ENCODE results near the gene PRKCH. TPM values are rescaled to one million over a fixed set of nuclear protein-coding genes. Genes with fewer than 3 reads are reported as not detected.

The PRKCH gene
- total RNA-seq, 1 experiment from 2014 or later = 5.2 TPM

GRCh38 chr14:61593330-61593729 is 272.0 kb downstream of the PRKCH start:
- Histone ChIP-seq H4K91ac (ENCODE audit: insufficient read length, low read depth, low read length) (no peak overlapping the region), H3K14ac (ENCODE audit: insufficient read depth, low read length) (no peak overlapping the region), H3K27me3 (ENCODE audit: insufficient read depth, low read length) (no peaks in the 10 kb centered on the region), H3K4ac (ENCODE audit: low read depth, low read length) (no peak overlapping the region), H3K9me3 (ENCODE audit: control insufficient read depth, low read depth, low read length) (no peaks in the 10 kb centered on the region), H3K4me1 (ENCODE audit: insufficient read depth, low read length) (peaks cover 4% of the 10 kb centered on the region; the same call in 1 of the 2 replicates), H3K9ac (ENCODE audit: extremely low read depth, insufficient read length, low read length) (no peak overlapping the region), H3K4me2 (ENCODE audit: insufficient read depth, insufficient read length, low read length) (no peak overlapping the region), H2AK5ac (ENCODE audit: insufficient read length, low read length) (no peak overlapping the region), H2BK15ac (ENCODE audit: low read depth, low read length) (no peak overlapping the region), H4K20me1 (ENCODE audit: control insufficient read depth, insufficient read depth, insufficient read length) (no peaks in the 10 kb centered on the region), H4K8ac (replicated peaks; ENCODE audit: insufficient read length, low read depth, low read length) (no peak overlapping the region), H3K79me1 (ENCODE audit: insufficient read depth, low read depth, low read length, poor library complexity, severe bottlenecking) (no peaks in the 10 kb centered on the region), H3K56ac (ENCODE audit: insufficient read length, low read depth, low read length) (no peak overlapping the region), H2AFZ (ENCODE audit: low read length) (no peak overlapping the region), H2BK120ac (ENCODE audit: low read depth, low read length, poor library complexity, severe bottlenecking) (no peak overlapping the region), H3K79me2 (ENCODE audit: insufficient read depth, low read length) (no peaks in the 10 kb centered on the region), H3K18ac (ENCODE audit: insufficient read length, low read depth, low read length) (no peak overlapping the region), H2BK20ac (ENCODE audit: low read depth, low read length, poor library complexity, severe bottlenecking) (no peak overlapping the region), H3K23ac (ENCODE audit: insufficient read length, low read depth, low read length) (no peak overlapping the region), H2BK12ac (ENCODE audit: insufficient read length, low read depth, low read length) (no peak overlapping the region), H4K5ac (ENCODE audit: insufficient read length, low read depth, low read length) (no peak overlapping the region), H3K23me2 (ENCODE audit: insufficient read length, low read depth, low read length, poor library complexity, severe bottlenecking) (no peaks in the 10 kb centered on the region), H3T11ph (ENCODE audit: low read length) (no peak overlapping the region), H3K27ac (ENCODE audit: insufficient read length, low read depth, low read length) (no peak overlapping the region), H2BK5ac (ENCODE audit: insufficient read length, low read length) (no peak overlapping the region)
- no peak overlapping the region for H3K4me3 Mint-ChIP-seq
- TF ChIP-seq, protein P1, sequence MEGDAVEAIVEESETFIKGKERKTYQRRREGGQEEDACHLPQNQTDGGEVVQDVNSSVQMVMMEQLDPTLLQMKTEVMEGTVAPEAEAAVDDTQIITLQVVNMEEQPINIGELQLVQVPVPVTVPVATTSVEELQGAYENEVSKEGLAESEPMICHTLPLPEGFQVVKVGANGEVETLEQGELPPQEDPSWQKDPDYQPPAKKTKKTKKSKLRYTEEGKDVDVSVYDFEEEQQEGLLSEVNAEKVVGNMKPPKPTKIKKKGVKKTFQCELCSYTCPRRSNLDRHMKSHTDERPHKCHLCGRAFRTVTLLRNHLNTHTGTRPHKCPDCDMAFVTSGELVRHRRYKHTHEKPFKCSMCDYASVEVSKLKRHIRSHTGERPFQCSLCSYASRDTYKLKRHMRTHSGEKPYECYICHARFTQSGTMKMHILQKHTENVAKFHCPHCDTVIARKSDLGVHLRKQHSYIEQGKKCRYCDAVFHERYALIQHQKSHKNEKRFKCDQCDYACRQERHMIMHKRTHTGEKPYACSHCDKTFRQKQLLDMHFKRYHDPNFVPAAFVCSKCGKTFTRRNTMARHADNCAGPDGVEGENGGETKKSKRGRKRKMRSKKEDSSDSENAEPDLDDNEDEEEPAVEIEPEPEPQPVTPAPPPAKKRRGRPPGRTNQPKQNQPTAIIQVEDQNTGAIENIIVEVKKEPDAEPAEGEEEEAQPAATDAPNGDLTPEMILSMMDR (conservative IDR thresholded peaks at IDR 0.05) = no peak
- peaks cover 22 to 24% of the 10 kb centered on the region in 2 experiments for H3K4me1 Mint-ChIP-seq
- no peaks in the 10 kb centered on the region for H3K36me3 Mint-ChIP-seq (ENCODE audit: insufficient read depth in 1 of 3, low read depth in 3 of 3)
- H3K9me3 Mint-ChIP-seq = no peaks in the 10 kb centered on the region
- H3K27me3 Mint-ChIP-seq (ENCODE audit: low read depth) = no peaks in the 10 kb centered on the region
- WGBS (ENCODE audit: extremely low coverage, insufficient read length, low lambda C conversion rate) = no CpG with 5 or more reads among the region's 3 CpGs
- no peak overlapping the region for H3K27ac Mint-ChIP-seq
- DNase-seq = no peak
